Erythroblast (primary cell): ENCODE data around the gene MAP3K5.
"Not testable (repeated sequence)": the region's sequence is repeated elsewhere in the genome, so short reads cannot be mapped to it uniquely, and the experiment has no call there.

ENCODE experiments used
- DNase-seq, 2 experiments: peaks; one replicate each; lab custom pipeline; 2025; lab: John Stamatoyannopoulos, UW
- GATA1 ChIP-seq: IDR thresholded peaks from 2 replicates; pipeline ENCODE4 v1.6.1; 2011; ENCODE audit warnings: low read depth, mild to moderate bottlenecking, control low read depth, low read length, moderate library complexity
- POLR2A ChIP-seq: IDR thresholded peaks from 2 replicates; pipeline ENCODE4 v1.6.1; 2011; ENCODE audit warnings: mild to moderate bottlenecking, low read length

The MAP3K5 gene

GRCh38 chr6:136600818-136601217 lies 191.5 kb downstream of the MAP3K5 start:
- DNase-seq, result no peak
- TF ChIP-seq POLR2A (no peak), GATA1 (no peak)

- DNase-seq, result no peak
- TF ChIP-seq GATA1, result no peak
- no peak for TF ChIP-seq POLR2A
Observed at GRCh38 chr6:136599329-136600011, 192.8 kb downstream of the MAP3K5 start.

GRCh38 chr6:136598048-136598447 lies 194.2 kb downstream of the MAP3K5 start:
- no peak for DNase-seq
- TF ChIP-seq POLR2A, result no peak
- no peak for TF ChIP-seq GATA1

GRCh38 chr6:136594671-136595070 lies 197.6 kb downstream of the MAP3K5 start:
- no peak for DNase-seq
- TF ChIP-seq GATA1, result no peak
- no peak for TF ChIP-seq POLR2A

- TF ChIP-seq GATA1, result no peak
- no peak for TF ChIP-seq POLR2A
- DNase-seq, result peak; percentile 5 to 9
Observed at GRCh38 chr6:136593748-136594490, 198.4 kb downstream of the MAP3K5 start.

- DNase-seq, result no peak
- TF ChIP-seq GATA1 (no peak), POLR2A (no peak)
Observed at GRCh38 chr6:136592930-136593673, 199.2 kb downstream of the MAP3K5 start.

- TF ChIP-seq GATA1, result no peak
- TF ChIP-seq POLR2A, result no peak
Observed at GRCh38 chr6:136591617-136592016, 200.7 kb downstream of the MAP3K5 start.

GRCh38 chr6:136590846-136591245 lies 201.4 kb downstream of the MAP3K5 start:
- DNase-seq, result not testable (repeated sequence)

More at GRCh38 chr6:136591617-136592016, 200.7 kb downstream of the MAP3K5 start:
- no peak for DNase-seq

GRCh38 chr6:136587527-136587926 lies 204.8 kb downstream of the MAP3K5 start:
- DNase-seq, result peak in 1 of 2 experiments; percentile 11
- TF ChIP-seq POLR2A, result no peak
- TF ChIP-seq GATA1, result no peak

- peak; percentile 24 to 69 for DNase-seq
- TF ChIP-seq POLR2A, result no peak
- no peak for TF ChIP-seq GATA1
Observed at GRCh38 chr6:136586295-136586694, 206.0 kb downstream of the MAP3K5 start.

- not testable (repeated sequence) for DNase-seq
Observed at GRCh38 chr6:136585523-136585922, 206.8 kb downstream of the MAP3K5 start.

- DNase-seq, result not testable (repeated sequence)
Observed at GRCh38 chr6:136584290-136584689, 208.0 kb downstream of the MAP3K5 start.

GRCh38 chr6:136582711-136583471 lies 209.4 kb downstream of the MAP3K5 start:
- TF ChIP-seq GATA1, result no peak
- no peak for TF ChIP-seq POLR2A
- DNase-seq, result peak; percentile 36 to 44
